WTC11 (cell line): ENCODE data around the gene SMIM3.
"Not testable (repeated sequence)": the region's sequence is repeated elsewhere in the genome, so short reads cannot be mapped to it uniquely, and the experiment has no call there.

ENCODE experiments used
- CTCF ChIP-seq: fragments of 200-600 bp; IDR thresholded peaks from 2 replicates; pipeline ENCODE4 v1.8.0; 2022; ENCODE audit warnings: antibody characterized with exemption
- FOXP4 ChIP-seq: sonication (generic); formaldehyde crosslinking; IDR thresholded peaks from 2 replicates; pipeline ENCODE4 v1.8.0; 2022; ENCODE audit warnings: mild to moderate bottlenecking, missing genetic modification reagents
- ZNF121 ChIP-seq: sonication (generic); formaldehyde crosslinking; IDR thresholded peaks from 2 replicates; pipeline ENCODE4 v1.8.0; 2023; ENCODE audit warnings: missing genetic modification reagents

GRCh38 chr5:150743142-150743488, 35.4 kb upstream of the SMIM3 start:
- not testable (repeated sequence) for TF ChIP-seq ZNF121 (CRISPR knock-in tag); CTCF; FOXP4 (CRISPR knock-in tag)
